Ovary (tissue), 9 donors: ENCODE results near the gene YIPF3. TPM values are rescaled to one million over a fixed set of nuclear protein-coding genes. Genes with fewer than 3 reads are reported as not detected.

Experiments used
- DNase-seq, 5 donors: peaks; one replicate each; pipeline ENCODE4 v3.0.0-alpha.2; 2019 to 2020
- H3K27ac ChIP-seq, 2 donors: fragments of 200-600 bp; one replicate each; pipeline versions ENCODE4 v1.5.1 to v1.8.0; 2019 to 2022
- H3K27me3 ChIP-seq: fragments of 200-600 bp; one replicate; pipeline ENCODE4 v1.8.0; 2022
- H3K36me3 ChIP-seq: fragments of 200-600 bp; sonication (generic); one replicate; pipeline ENCODE4 v1.5.1; 2019
- H3K4me1 ChIP-seq: one replicate; pipeline ENCODE4 v1.8.1; 2013; ENCODE audit warnings: mild to moderate bottlenecking, moderate library complexity; ENCODE audit not compliant: insufficient read depth
- H3K4me3 ChIP-seq: fragments of 200-600 bp; sonication (generic); one replicate; pipeline ENCODE4 v1.5.1; 2017
- H3K9me3 ChIP-seq, 2 donors: fragments of 200-600 bp in 1 of 2; sonication (generic) in 1 of 2; one replicate each; pipeline versions ENCODE4 v1.5.1 to v1.8.1; 2013 to 2019; ENCODE audit warnings: mild to moderate bottlenecking in 1 of 2, moderate library complexity in 1 of 2
- EP300 ChIP-seq: sonication (generic); formaldehyde crosslinking; IDR thresholded peaks from one replicate; pipeline ENCODE4 v1.6.1; 2017; ENCODE audit warnings: antibody characterized with exemption
- POLR2A ChIP-seq: fragments of 450-650 bp; IDR thresholded peaks from one replicate; pipeline ENCODE4 v1.6.1; 2017; ENCODE audit warnings: antibody characterized with exemption, mild to moderate bottlenecking, moderate library complexity
- WGBS, 3 donors: extraction: QIAGEN DNeasy Blood & Tissue Kit in 1 of 3; methylation state at CpG; one replicate each; pipeline versions ENCODE4 v1.1.5 to v1.1.7; 2013 to 2017; 5-methylcytosine and 5-hydroxymethylcytosine counted together
- intact Hi-C, 4 donors: fragments of 100-400 bp; cut with DNase I; formaldehyde crosslinking; loops; one replicate each; pipeline versions ENCODE4 v1.11.0 to v1.15.1; 2022 to 2023
- polyA plus RNA-seq, 2 donors: library from polyadenylated mRNA; stranded (reverse); fragments of 200-250 nt in 1 of 2; fragments of 350-450 nt in 1 of 2; fragmentation: Illumina TruSeq in 1 of 2; extraction: RNeasy Lipid Tissue Mini Kit (QIAGEN cat#74804) in 1 of 2; gene quantifications; one replicate each; pipeline ENCODE4 v1.2.3, GENCODE V29; 2013 to 2014
- total RNA-seq, 7 donors: library from RNA; depleted of rRNA in 2 of 7; stranded (reverse); fragments of >200 nt in 2 of 7; fragmentation: NEBNext Ultra II Directional in 3 of 7; extraction: Animal tissue kit (Norgen Biotek cat#: 25700) in 3 of 7; gene quantifications; one replicate each; pipeline versions ENCODE4 v1.1.0 to v1.2.4, GENCODE V29; 2016 to 2023
- TF ChIP-seq, protein P1 (sequence below), 3 donors: fragments of 450-650 bp in 2 of 3; fragments of 200-600 bp in 1 of 3; IDR thresholded peaks; one replicate each; pipeline versions ENCODE4 v1.5.1 to v1.8.0; 2016 to 2022; ENCODE audit warnings: antibody characterized with exemption in 3 of 3, mild to moderate bottlenecking in 1 of 3
- donor health status: DM: no; HTN: no; CAD: no; lungs with moderate emphysema.
- donor health status: DM: no; HTN: no; CAD: no.
- donor health status: Bipolar disorder and iron deficiency.
- donor health status: DM: yes; HTN: yes; CAD: no.
- donor health status: DM: no; HTN: no; CAD: no.
- donor health status: DM: yes; HTN: yes; CAD: no.

YIPF3 gene
- total and polyA plus RNA-seq, 9 donors, result 47.0 to 143 (median 78.3) TPM

DNA sequence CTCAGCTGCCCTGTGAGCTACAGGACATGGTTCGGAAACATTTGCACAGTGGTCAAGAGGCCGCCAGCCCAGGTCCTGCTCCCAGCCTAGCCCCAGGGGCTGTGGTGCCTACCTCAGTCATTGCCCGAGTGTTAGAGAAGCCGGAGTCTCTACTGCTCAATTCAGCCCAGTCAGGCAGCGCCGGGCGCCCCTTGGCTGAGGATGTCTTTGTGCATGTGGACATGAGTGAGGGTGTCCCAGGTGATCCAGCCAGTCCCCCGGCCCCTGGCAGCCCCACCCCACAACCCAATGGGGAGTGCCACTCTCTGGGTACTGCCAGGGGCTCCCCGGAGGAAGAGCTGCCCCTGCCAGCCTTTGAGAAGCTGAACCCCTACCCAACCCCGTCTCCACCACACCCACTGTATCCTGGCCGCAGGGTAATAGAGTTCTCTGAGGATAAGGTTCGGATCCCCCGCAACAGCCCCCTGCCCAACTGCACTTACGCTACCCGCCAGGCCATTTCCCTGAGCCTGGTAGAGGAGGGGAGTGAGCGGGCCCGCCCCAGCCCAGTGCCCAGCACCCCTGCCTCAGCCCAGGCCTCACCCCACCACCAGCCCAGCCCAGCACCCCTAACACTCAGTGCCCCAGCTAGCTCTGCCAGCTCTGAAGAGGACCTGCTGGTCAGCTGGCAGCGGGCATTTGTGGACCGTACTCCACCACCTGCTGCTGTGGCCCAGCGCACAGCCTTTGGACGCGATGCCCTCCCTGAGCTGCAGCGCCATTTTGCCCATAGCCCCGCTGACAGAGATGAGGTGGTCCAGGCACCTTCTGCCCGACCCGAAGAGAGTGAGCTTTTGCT is 11.8 kb downstream of the YIPF3 start:
- Histone ChIP-seq H3K4me3 (no peak overlapping the region), H3K4me1 (peaks cover 2% of the 10 kb centered on the region), H3K27me3 (no peaks in the 10 kb centered on the region), H3K27ac (no peak overlapping the region), H3K9me3 (no peaks in the 10 kb centered on the region), H3K36me3 (no peaks in the 10 kb centered on the region)
- WGBS, 3 donors, result 87 to 90% (median 88%) methylated on average over 24 to 26 of the region's 26 CpGs
- TF ChIP-seq POLR2A, result no peak
- TF ChIP-seq, protein P1, sequence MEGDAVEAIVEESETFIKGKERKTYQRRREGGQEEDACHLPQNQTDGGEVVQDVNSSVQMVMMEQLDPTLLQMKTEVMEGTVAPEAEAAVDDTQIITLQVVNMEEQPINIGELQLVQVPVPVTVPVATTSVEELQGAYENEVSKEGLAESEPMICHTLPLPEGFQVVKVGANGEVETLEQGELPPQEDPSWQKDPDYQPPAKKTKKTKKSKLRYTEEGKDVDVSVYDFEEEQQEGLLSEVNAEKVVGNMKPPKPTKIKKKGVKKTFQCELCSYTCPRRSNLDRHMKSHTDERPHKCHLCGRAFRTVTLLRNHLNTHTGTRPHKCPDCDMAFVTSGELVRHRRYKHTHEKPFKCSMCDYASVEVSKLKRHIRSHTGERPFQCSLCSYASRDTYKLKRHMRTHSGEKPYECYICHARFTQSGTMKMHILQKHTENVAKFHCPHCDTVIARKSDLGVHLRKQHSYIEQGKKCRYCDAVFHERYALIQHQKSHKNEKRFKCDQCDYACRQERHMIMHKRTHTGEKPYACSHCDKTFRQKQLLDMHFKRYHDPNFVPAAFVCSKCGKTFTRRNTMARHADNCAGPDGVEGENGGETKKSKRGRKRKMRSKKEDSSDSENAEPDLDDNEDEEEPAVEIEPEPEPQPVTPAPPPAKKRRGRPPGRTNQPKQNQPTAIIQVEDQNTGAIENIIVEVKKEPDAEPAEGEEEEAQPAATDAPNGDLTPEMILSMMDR (IDR thresholded peaks at IDR 0.05), result no peak
- TF ChIP-seq EP300, result no peak
- DNase-seq, result no peak
- intact Hi-C loops, result loop anchor here (5.0 to 10.0 kb wide), 6 partner anchors 48 to 280 kb away; partner anchors contain the start of genes DLK2 (in 1 of the 4) and DNPH1 (in 1 of the 4)

DNA sequence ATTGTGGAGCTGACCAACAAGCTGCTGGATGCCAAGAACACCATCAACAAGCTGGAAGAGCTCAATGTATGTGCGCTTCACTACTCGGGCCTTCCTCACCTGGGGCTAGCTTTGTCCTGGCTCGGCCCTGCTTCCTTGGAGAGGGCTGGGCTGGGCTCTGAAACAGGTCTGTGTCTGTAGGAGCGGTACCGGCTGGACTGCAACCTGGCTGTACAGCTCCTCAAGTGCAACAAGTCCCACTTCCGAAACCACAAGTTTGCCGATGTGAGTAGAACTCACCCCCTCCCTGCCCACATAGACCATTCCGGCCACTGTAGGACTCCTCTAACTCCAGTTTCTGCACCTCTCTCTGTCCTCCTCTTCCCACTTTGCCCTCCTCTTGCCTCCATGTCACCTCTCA is 13.3 kb downstream of the YIPF3 start:
- H3K4me3 ChIP-seq, result no peak overlapping the region
- no peak for TF ChIP-seq POLR2A
- TF ChIP-seq, protein P1 (IDR thresholded peaks at IDR 0.05), result no peak
- no peak for TF ChIP-seq EP300
- H3K9me3 ChIP-seq, result no peaks in the 10 kb centered on the region
- WGBS, 3 donors, result 86 to 89% (median 88%) methylated on average over 8 of the region's 8 CpGs
- DNase-seq, result no peak
- no peaks in the 10 kb centered on the region for H3K27me3 ChIP-seq
- H3K36me3 ChIP-seq, result no peaks in the 10 kb centered on the region
- H3K27ac ChIP-seq, result no peak overlapping the region
- intact Hi-C loops, result loop anchor here in 1 of 4 donors (10.0 kb wide), 2 partner anchors 239 to 279 kb away; partner anchors contain the start of gene DNPH1
- H3K4me1 ChIP-seq, result no peaks in the 10 kb centered on the region

DNA sequence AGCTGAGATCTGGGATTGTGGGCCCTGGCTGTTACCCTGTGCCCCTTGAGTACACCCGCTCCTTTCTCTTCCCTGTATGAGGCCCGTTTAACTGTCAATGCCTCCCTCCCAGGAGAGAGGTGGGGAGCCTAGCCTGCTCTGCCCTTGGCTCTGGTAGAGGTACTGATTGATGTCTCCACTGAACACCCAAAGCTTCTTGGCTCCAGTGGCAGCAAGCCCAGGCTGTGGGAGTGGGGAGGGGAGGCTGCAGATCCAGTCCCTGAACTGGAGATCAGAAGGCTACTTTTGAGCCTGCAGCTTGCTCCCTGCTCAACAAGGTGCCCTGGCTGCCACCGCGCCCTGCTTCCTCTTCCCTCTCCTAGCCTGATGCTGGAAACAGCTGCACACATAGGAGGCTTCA is 14.1 kb downstream of the YIPF3 start:
- Histone ChIP-seq H3K4me3 (no peak overlapping the region), H3K4me1 (no peaks in the 10 kb centered on the region), H3K27ac (no peak overlapping the region), H3K36me3 (no peaks in the 10 kb centered on the region), H3K27me3 (no peaks in the 10 kb centered on the region), H3K9me3 (no peaks in the 10 kb centered on the region)
- DNase-seq, result no peak
- TF ChIP-seq POLR2A (no peak), EP300 (no peak)
- TF ChIP-seq, protein P1 (IDR thresholded peaks at IDR 0.05), result no peak
- intact Hi-C loops, result loop anchor here in 1 of 4 donors (10.0 kb wide), 2 partner anchors 238 to 278 kb away; partner anchors contain the start of gene DNPH1
- WGBS, 3 donors, result 86 to 88% (median 88%) methylated on average over 4 of the region's 4 CpGs

DNA sequence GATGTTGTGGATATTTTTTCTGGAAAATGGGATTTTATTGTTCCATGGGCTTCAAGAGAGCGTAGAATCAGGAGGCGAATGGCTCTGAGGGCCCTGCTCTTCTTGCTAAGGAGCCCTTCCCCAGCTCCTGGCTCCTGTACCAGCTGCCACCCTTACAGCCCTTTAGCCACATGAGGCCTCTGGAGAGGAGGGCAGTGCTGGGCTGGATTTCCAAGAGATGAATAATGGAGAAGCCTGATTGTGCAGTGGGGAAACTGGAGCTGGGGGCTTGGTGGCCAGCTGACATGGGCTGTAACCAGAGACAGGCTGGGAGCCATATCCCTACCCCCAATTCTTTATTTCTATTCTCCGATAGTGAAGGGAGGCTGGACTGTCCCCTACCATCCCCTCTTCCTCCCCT is 15.8 kb downstream of the YIPF3 start:
- intact Hi-C loops, result loop anchor here in 1 of 4 donors (10.0 kb wide), 2 partner anchors 236 to 276 kb away; partner anchors contain the start of gene DNPH1
- Histone ChIP-seq H3K36me3 (no peaks in the 10 kb centered on the region), H3K4me3 (no peak overlapping the region), H3K4me1 (peaks cover 4% of the 10 kb centered on the region), H3K27me3 (no peaks in the 10 kb centered on the region), H3K9me3 (no peaks in the 10 kb centered on the region), H3K27ac (no peak overlapping the region)
- DNase-seq, result no peak
- 95 to 96% (median 96%) methylated on average over 3 of the region's 3 CpGs for WGBS, 3 donors
- TF ChIP-seq EP300, result no peak
- no peak for TF ChIP-seq POLR2A
- TF ChIP-seq, protein P1 (IDR thresholded peaks at IDR 0.05), result no peak
